GM19193 (cell line): ENCODE data around the gene CDH13.

Source experiments
- POLR2A ChIP-seq: IDR thresholded peaks from 4 replicates; pipeline ENCODE4 v1.6.1; 2011; ENCODE audit not compliant: insufficient read depth, insufficient read length; ENCODE audit errors: extremely low read depth

Gene CDH13

GRCh38 chr16:83603723-83604570 lies 977.2 kb downstream of the CDH13 start:
- TF ChIP-seq POLR2A, result no peak

- TF ChIP-seq POLR2A, result no peak
Measured at GRCh38 chr16:83606486-83607030, 979.8 kb downstream of the CDH13 start.

- TF ChIP-seq POLR2A, result no peak
Measured at GRCh38 chr16:83609178-83609577, 982.4 kb downstream of the CDH13 start.

- TF ChIP-seq POLR2A, result no peak
Measured at GRCh38 chr16:83615141-83615952, 988.6 kb downstream of the CDH13 start.

GRCh38 chr16:83615953-83616350 lies 989.2 kb downstream of the CDH13 start:
- no peak for TF ChIP-seq POLR2A

- TF ChIP-seq POLR2A, result no peak
Measured at GRCh38 chr16:83619381-83620150, 992.8 kb downstream of the CDH13 start.

GRCh38 chr16:83622010-83622409 lies 995.2 kb downstream of the CDH13 start:
- no peak for TF ChIP-seq POLR2A

GRCh38 chr16:83623091-83623730 lies 996.4 kb downstream of the CDH13 start:
- no peak for TF ChIP-seq POLR2A

- TF ChIP-seq POLR2A, result no peak
Measured at GRCh38 chr16:83623892-83624291, 997.1 kb downstream of the CDH13 start.

GRCh38 chr16:83624429-83625120 lies 997.8 kb downstream of the CDH13 start:
- TF ChIP-seq POLR2A, result no peak

- TF ChIP-seq POLR2A, result no peak
Measured at GRCh38 chr16:83626204-83626603, 999.4 kb downstream of the CDH13 start.

- no peak for TF ChIP-seq POLR2A
Measured at GRCh38 chr16:83626676-83627075, 999.9 kb downstream of the CDH13 start.

GRCh38 chr16:83627996-83628395 lies 1001.2 kb downstream of the CDH13 start:
- TF ChIP-seq POLR2A, result no peak

- TF ChIP-seq POLR2A, result no peak
Measured at GRCh38 chr16:83629426-83629825, 1002.7 kb downstream of the CDH13 start.
